T follicular helper cell (primary cell): ENCODE measurements around the gene LSM12.
"Not testable (repeated sequence)": the region's sequence is repeated elsewhere in the genome, so short reads cannot be mapped to it uniquely, and the experiment has no call there.

Experiments used
- DNase-seq: peaks from one replicate; pipeline ENCODE4 v3.0.0-alpha.2; 2020; ENCODE audit warnings: low read depth
- total RNA-seq, 2 experiments: gene quantifications; one replicate each; lab custom pipeline; 2026; lab: John Stamatoyannopoulos, UW

The LSM12 gene
- total RNA-seq, result 11.3 to 17.4 reads per million in 2 experiments

DNA sequence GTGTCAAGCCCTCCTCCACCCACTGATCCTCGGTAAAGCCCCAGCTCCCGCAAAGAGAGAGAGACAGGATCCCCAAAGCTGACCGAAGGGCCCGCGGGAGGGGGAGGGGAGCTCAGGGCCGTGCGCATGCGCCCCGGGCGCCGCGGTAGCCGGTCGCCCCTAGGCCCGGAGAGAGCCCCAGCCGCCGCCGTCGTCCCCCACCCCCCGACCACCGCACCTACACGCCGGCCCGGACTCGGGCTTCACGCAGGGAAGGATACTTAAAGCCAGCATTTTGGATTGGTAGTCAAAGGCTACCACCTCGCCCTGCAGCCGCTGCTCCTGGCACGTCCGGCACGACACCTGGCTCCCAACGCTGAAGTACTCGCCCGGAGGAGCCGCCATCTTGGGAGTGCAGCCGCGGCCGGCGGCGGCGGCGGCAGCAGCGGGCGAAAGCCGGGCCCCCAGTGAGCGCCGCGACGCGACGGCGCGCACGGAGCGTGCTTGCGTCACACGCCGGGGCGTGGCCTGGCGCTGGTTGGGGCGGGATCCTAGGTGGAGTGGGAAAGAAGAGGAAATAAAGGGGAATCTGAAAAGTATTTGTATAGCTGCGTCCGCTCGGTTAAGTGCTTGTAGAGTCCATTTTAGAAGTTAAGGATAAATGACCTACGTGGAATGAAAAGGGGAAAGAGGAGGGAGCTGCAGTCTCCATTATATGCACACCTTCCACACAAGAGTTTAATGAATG, at the start of gene LSM12:
LSM12 (minus strand) TSS at position 468 of the 727 bp plus-strand sequence; CDS start at position 384, 84 bp downstream.
- peak; percentile 80 for DNase-seq

- DNase-seq, result no peak
These were observed 49.3 kb upstream of the LSM12 start for GRCh38 chr17:44115585-44116415.

GRCh38 chr17:44113868-44114840, 47.7 kb upstream of the LSM12 start:
- DNase-seq, result no peak

- DNase-seq, result no peak
These were observed 46.9 kb upstream of the LSM12 start for GRCh38 chr17:44113382-44113781.

- DNase-seq, result no peak
These were observed 46.1 kb upstream of the LSM12 start for GRCh38 chr17:44112284-44113280.

GRCh38 chr17:44111777-44112176, 45.3 kb upstream of the LSM12 start:
- no peak for DNase-seq

- DNase-seq, result peak; percentile 26
These were observed 44.6 kb upstream of the LSM12 start for GRCh38 chr17:44110823-44111633.

DNA sequence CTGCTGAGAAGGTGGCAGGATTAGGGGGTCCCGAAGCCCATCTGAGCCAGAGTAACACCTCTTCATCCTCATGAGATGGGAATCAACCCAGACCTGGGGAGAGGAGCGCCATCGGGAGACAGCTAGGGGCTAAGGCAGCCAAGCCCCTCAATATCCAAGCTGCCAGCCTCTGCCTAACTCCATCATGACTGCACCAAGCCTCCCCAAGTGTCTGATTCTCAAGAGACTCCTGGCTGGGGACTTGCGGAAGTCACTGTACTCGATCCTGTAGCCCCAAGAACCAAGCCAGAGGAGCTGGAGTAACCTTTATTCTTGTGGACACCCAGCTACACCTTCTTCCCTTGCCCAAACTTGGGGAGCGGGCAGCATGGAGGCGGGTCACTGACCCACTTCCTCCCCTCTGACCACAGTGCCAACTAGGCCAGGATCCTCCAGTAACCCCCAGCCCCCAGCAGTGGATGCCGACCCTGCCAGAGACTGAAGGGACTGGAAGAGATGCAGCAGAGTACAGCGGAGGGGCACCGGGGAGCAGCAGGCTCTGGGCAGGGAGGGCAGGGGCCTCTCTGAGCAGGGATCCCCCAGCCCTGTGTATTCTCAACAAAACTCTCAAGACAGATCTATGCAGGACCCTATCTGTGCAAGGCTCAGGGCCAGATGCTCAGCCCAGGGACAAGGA, 43.7 kb upstream of the LSM12 start:
- DNase-seq, result no peak

DNA sequence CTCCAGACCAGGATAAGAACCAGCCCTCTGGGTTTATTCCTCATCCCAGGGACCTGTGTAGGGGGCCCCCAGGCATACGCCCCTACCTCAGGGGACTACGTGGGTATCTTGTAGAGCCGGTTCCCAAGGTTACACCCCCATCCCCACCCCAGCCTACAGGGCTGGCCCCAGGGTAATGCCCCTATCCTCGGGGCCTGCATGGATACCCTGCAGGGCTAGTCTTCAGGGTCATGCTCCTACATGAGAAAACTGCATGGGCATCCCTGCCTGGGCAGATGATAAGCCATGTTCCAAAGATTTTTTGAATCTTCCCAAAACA, 42.8 kb upstream of the LSM12 start:
- no peak for DNase-seq

- DNase-seq, result no peak
These were observed 42.2 kb upstream of the LSM12 start for GRCh38 chr17:44108440-44109311.

DNA sequence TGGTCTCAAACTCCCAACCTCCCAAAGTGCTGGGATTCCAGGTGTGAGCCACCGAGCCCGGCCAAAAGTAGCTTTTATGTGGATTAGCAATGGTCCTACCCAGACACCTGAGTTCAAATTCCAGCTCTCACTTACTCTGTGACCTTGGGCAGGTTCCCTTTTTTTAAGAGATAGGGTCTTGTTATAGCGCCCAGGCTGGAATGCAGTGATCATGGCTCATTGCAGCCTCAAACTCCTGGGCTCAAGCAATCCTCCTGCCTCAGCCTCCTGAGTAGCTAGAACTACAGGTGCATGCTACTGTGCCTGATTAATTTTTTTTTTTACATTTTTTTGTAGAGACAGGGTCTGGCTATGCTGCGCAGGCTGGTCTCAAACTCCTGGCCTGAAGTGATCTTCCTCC, 40.3 kb upstream of the LSM12 start:
- DNase-seq, result no peak

GRCh38 chr17:44105941-44106340, 39.5 kb upstream of the LSM12 start:
- DNase-seq, result no peak

GRCh38 chr17:44105483-44105882, 39.0 kb upstream of the LSM12 start:
- no peak for DNase-seq

GRCh38 chr17:44102849-44103622, 36.6 kb upstream of the LSM12 start:
- DNase-seq, result no peak

DNA sequence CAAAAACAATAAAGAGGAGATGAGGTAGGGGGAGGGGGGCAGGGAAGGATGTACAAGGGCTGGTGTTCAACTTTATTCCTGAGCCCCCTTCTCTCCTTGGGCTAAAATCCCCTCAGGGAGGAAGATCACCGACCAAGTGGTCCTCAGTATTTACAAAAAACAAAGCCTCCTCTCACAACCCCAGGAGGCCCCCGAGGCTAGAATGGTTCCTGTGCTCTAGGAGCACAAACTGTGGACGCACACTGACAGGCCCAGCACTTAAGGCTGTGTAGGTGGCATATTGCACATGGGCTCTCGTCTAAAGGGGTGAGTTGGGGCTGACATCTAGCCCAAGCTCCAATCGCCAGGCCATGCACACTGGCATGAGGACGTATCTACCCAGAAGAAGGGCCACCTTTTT, 35.4 kb upstream of the LSM12 start:
- not testable (repeated sequence) for DNase-seq

GRCh38 chr17:44097110-44097958, 30.9 kb upstream of the LSM12 start:
- DNase-seq, result no peak
